Neural cell (in vitro differentiated cells): ENCODE results near the gene ZNF701.

Experiments
- CTCF ChIP-seq: fragments of 450-650 bp; IDR thresholded peaks from 2 replicates; pipeline ENCODE4 v1.5.1; 2014; ENCODE audit warnings: antibody characterized with exemption, mild to moderate bottlenecking, moderate library complexity; ENCODE audit not compliant: poor library complexity, severe bottlenecking
- EZH2 ChIP-seq: fragments of 200-600, 300-800 bp; shearing (Covaris generic), sonication (generic); IDR thresholded peaks from 2 replicates; pipeline ENCODE4 v1.6.1; 2014; ENCODE audit warnings: antibody characterized with exemption, low read length, borderline replicate concordance, mild to moderate bottlenecking; ENCODE audit not compliant: insufficient read depth, poor library complexity, severe bottlenecking
- MXI1 ChIP-seq: fragments of 450-650 bp; conservative IDR thresholded peaks from 2 replicates; pipeline ENCODE4 v1.6.1; 2014; ENCODE audit warnings: antibody characterized with exemption, mild to moderate bottlenecking; ENCODE audit not compliant: poor library complexity, severe bottlenecking
- RAD21 ChIP-seq: fragments of 450-650 bp; conservative IDR thresholded peaks from 2 replicates; pipeline ENCODE4 v1.6.1; 2014; ENCODE audit warnings: antibody characterized with exemption, mild to moderate bottlenecking, moderate library complexity

- TF ChIP-seq CTCF (no peak), RAD21 (no peak), EZH2 (no peak), MXI1 (no peak)
Observed at GRCh38 chr19:52554216-52554971, 15.7 kb upstream of the ZNF701 start.
